Measurements from ENCODE around the gene SPAG8. TPM values are rescaled to one million over a fixed set of nuclear protein-coding genes. Genes with fewer than 3 reads are reported as not detected.

Gene SPAG8, protein sequence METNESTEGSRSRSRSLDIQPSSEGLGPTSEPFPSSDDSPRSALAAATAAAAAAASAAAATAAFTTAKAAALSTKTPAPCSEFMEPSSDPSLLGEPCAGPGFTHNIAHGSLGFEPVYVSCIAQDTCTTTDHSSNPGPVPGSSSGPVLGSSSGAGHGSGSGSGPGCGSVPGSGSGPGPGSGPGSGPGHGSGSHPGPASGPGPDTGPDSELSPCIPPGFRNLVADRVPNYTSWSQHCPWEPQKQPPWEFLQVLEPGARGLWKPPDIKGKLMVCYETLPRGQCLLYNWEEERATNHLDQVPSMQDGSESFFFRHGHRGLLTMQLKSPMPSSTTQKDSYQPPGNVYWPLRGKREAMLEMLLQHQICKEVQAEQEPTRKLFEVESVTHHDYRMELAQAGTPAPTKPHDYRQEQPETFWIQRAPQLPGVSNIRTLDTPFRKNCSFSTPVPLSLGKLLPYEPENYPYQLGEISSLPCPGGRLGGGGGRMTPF
- total RNA-seq (2022; extraction: Qiagen RNA extraction): 0.27 to 0.49 TPM (median 0.35 TPM) in 5 replicates

DNA sequence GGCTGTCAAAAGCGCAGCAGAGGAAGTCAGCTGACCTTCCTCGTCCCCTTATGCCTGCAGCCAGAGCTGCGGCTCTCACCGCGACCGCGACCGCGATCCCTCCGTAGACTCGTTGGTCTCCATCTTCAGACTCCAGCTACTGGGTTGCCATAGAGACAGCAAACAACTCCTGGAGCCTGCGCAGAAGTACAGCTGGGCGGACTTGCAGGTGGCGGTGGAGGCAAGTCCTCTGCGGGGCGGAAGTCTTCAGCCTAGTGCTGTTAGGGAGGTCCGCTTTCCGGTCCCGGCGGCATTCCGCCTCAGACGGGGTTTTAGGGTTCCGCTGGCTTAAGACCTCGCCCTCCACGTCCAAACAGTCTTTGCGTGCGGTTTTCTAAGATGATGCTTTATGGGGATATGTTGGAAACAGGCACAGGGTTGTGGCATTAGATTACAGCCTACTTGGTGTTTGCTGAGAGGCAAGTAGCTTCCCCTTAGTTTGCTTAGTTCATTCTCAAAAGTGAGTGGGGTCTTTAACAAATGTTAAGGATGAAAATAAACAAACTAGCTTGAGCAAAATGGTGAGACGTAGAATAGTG lies at the start of gene SPAG8:
Gene SPAG8 (minus strand): TSS at position 238 of the 578 bp plus-strand sequence. CDS start 115 bp downstream, at position 123.

DNA sequence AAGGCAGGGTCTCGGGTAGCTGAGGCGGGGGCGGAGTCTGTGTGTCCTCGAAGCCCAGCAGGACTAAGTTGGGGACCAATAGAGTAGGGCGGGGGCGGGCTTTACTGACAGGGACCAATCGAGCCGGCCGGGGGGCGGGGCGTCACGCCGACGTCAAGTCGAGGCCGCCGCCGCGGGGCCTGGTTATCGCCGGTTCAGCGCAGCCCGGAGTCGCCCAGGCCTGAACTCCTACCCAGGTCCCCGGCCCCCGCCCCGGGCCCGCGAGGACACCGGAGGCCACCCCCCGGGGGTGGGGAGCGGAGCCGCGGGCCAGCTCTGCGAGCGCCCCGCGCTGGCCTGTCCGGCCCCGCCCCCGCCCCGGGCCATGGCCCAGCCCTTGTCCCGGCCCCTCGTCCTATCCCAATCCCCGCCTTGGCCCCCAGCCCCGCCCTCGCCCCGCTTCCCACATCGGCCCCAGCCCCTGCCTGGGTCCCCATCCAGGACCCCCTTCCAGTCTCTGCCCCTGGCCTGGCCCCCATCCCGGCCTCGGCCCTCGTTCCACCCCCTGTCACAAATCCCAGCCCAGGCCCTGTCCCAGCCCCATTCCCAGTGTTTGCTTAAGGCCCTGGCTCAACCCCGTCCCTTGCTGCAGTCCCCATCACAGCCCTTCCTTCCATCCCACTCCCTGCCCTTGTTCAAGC lies 17.2 kb upstream of the SPAG8 start, which contains the start of gene TMEM8B:
Gene TMEM8B (plus strand): TSS at position 145 of the 680 bp plus-strand sequence. CDS start 220 bp downstream, at position 365.

DNA sequence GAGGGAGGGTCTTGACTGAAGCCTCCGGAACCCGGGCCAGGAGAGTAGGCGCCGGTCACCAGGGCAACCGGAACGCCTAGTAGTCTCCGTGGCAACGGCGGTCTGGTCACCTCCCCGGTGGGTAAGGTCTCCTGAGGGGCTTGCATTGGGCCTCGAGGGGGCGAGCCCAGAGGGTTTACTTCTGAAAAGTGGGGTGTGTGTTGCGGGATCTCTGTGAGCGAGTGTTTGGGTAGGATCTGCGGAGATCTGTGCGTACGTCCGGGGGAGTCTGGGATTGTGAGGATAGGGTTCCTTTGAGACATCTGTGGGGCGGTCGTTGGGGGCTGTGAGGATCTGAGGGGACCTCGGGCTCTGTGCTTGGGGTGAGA lies 16.6 kb upstream of the SPAG8 start, which contains the start of gene FAM221B:
Gene FAM221B (minus strand): TSS at position 17 of the 368 bp plus-strand sequence. CDS start 2,571 bp downstream, outside the sequence.

DNA sequence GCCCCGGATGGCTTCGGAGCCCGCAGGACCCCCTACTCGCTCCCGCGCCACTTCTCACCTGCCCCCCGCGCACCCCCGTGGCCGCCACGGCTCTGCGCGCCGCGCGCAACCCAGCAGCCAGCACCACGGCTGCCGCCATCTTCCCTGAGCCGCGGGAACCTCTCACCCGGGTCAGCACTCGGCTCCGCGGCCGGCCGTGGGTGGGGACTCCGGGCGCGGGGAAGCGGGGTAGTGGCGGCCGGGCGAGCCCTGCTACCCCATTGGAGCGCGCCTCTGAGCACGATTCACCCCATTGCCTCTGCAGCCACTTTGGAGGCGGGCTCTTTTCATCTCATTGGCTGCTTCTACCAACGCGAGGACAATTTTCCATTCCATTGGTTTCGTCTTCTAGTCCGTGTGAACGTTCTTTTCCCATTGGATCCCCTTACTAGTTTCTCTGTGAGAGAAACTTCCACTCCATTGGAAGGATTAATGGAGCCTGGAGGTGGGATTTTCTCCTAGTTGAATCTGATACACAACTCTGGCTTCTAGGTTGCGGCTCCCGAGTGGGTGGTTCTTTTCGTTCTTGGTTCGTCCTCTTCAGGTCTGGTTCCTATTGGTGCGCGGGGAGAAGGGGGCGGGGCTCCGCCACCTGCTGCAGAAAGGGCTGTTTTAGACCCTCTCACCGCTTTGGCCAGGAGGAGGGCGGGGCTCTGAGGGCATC lies 2.9 kb upstream of the SPAG8 start, which contains the start of gene HINT2:
Gene HINT2 (minus strand): TSS at position 202 of the 703 bp plus-strand sequence. CDS start 63 bp downstream, at position 139.

DNA sequence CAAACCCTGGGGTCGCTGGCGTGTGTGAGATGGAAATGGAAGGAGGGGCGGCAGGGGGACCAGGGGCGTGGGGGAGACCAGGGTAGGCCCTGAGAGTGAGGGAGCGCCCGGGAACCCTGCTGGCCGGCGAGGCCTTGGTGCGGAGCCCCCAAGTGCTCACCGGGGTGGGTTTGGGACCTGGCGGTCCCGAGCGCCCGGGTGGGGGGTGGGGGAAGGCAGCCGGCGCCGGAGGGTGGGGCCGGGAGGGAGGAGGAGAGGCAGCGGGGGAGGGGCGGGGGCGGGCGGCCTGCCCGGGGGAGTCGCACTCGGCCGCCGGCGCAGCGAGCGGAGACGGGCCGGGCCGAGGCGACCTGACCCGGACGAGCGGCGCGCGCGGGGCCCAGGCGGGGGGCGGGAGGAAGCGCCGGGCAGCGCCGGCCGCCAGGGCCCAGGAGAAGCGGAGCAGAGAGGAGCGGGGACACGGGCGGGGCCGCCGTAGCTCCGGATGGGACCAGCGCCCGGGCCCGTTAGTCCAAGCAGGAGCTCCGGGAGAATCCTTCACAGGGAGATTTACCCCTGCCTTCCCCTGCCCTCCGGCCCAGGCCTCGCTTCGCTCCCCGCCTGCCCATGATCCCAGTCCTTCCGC lies 20.7 kb downstream of the SPAG8 start, which contains the start of gene NPR2:
Gene NPR2 (plus strand): TSS at position 295 of the 625 bp plus-strand sequence. CDS start 818 bp downstream, outside the sequence.

Other genes with a start within 250 kb of the SPAG8 start
- 25.3 to 29.8 TPM (median 28.8 TPM) in 5 replicates for gene TESK1, start 207.0 kb downstream of the SPAG8 start, total RNA-seq (2022; extraction: Qiagen RNA extraction)
- gene CD72, start 193.8 kb downstream of the SPAG8 start, total RNA-seq (2022; extraction: Qiagen RNA extraction): 0.11 to 0.20 TPM (median 0.15 TPM) in 4 of 5 replicates, not detected in the other
- gene SIT1, start 161.3 kb downstream of the SPAG8 start, total RNA-seq (2022; extraction: Qiagen RNA extraction): not detected in 5 replicates
- 8.7 to 24.4 TPM (median 17.9 TPM) in 4 of 5 replicates, not detected in the other for gene RMRP, start 154.2 kb downstream of the SPAG8 start, total RNA-seq (2022; extraction: Qiagen RNA extraction)
- gene CCDC107, start 154.0 kb downstream of the SPAG8 start, total RNA-seq (2022; extraction: Qiagen RNA extraction): 23.0 to 32.2 TPM (median 31.3 TPM) in 5 replicates
- 13.6 to 18.2 TPM (median 17.4 TPM) in 5 replicates for gene ARHGEF39, start 147.1 kb downstream of the SPAG8 start, total RNA-seq (2022; extraction: Qiagen RNA extraction)
- gene CA9, start 138.3 kb downstream of the SPAG8 start, total RNA-seq (2022; extraction: Qiagen RNA extraction): 4.3 to 7.6 TPM (median 7.1 TPM) in 5 replicates
- 626 to 688 TPM (median 676 TPM) in 5 replicates for gene TPM2, start 122.3 kb downstream of the SPAG8 start, total RNA-seq (2022; extraction: Qiagen RNA extraction)
- gene TLN1, start 80.1 kb downstream of the SPAG8 start, total RNA-seq (2022; extraction: Qiagen RNA extraction): 111 to 160 TPM (median 122 TPM) in 5 replicates
- 55.6 to 64.0 TPM (median 57.5 TPM) in 5 replicates for gene CREB3, start 79.6 kb downstream of the SPAG8 start, total RNA-seq (2022; extraction: Qiagen RNA extraction)
- 31.2 to 37.5 TPM (median 35.7 TPM) in 5 replicates for gene GBA2, start 63.0 kb downstream of the SPAG8 start, total RNA-seq (2022; extraction: Qiagen RNA extraction)
- 12.6 to 19.2 TPM (median 16.0 TPM) in 5 replicates for gene RGP1, start 63.0 kb downstream of the SPAG8 start, total RNA-seq (2022; extraction: Qiagen RNA extraction)
- gene MSMP, start 58.0 kb downstream of the SPAG8 start, total RNA-seq (2022; extraction: Qiagen RNA extraction): 0.40 to 0.58 TPM in 2 of 5 replicates, not detected in the others
- 3.8 to 6.9 TPM (median 5.4 TPM) in 5 replicates for gene NPR2, start 20.7 kb downstream of the SPAG8 start, total RNA-seq (2022; extraction: Qiagen RNA extraction)
- gene HINT2, start 2.8 kb upstream of the SPAG8 start, total RNA-seq (2022; extraction: Qiagen RNA extraction): 55.0 to 109 TPM (median 99.7 TPM) in 5 replicates
- not detected in 5 replicates for gene FAM221B, start 16.5 kb upstream of the SPAG8 start, total RNA-seq (2022; extraction: Qiagen RNA extraction)
- 2.6 to 4.0 TPM (median 3.3 TPM) in 5 replicates for gene TMEM8B, start 17.0 kb upstream of the SPAG8 start, total RNA-seq (2022; extraction: Qiagen RNA extraction)
- gene OR13J1, start 58.1 kb upstream of the SPAG8 start, total RNA-seq (2022; extraction: Qiagen RNA extraction): not detected in 5 replicates
- gene HRCT1, start 93.9 kb upstream of the SPAG8 start, total RNA-seq (2022; extraction: Qiagen RNA extraction): 0.20 to 0.47 TPM (median 0.30 TPM) in 5 replicates
- 0.05 to 0.15 TPM (median 0.07 TPM) in 3 of 5 replicates, not detected in the others for gene SPAAR, start 97.2 kb upstream of the SPAG8 start, total RNA-seq (2022; extraction: Qiagen RNA extraction)
- gene OR2S2, start 145.9 kb upstream of the SPAG8 start, total RNA-seq (2022; extraction: Qiagen RNA extraction): not detected in 5 replicates
- 5.5 to 6.3 TPM (median 6.0 TPM) in 5 replicates for gene RECK, start 224.7 kb upstream of the SPAG8 start, total RNA-seq (2022; extraction: Qiagen RNA extraction)